Thyroid gland (tissue), 4 donors: ENCODE measurements around the gene BAHCC1. TPM values are rescaled to one million over a fixed set of nuclear protein-coding genes. Genes with fewer than 3 reads are reported as not detected.

ENCODE experiments used
- DNase-seq, 2 donors: peaks; one replicate each; pipeline ENCODE4 v3.0.0-alpha.2; 2019
- H3K27ac ChIP-seq, 3 donors: fragments of 200-600 bp; sonication (generic); 1 replicate in 2 of 3; 2 replicates in 1 of 3; pipeline ENCODE4 v1.5.1; 2016 to 2019; ENCODE audit warnings: mild to moderate bottlenecking in 1 of 3, moderate library complexity in 1 of 3
- H3K27me3 ChIP-seq: fragments of 200-600 bp; sonication (generic); one replicate; pipeline ENCODE4 v1.5.1; 2019
- H3K36me3 ChIP-seq, 2 donors: fragments of 200-600 bp; sonication (generic); one replicate each; pipeline ENCODE4 v1.5.1; 2016 to 2019
- H3K4me1 ChIP-seq, 2 donors: fragments of 200-600 bp; sonication (generic); one replicate each; pipeline ENCODE4 v1.5.1; 2017 to 2019
- H3K4me3 ChIP-seq, 3 donors: fragments of 200-600 bp; sonication (generic); replicated peaks in 1 of 3; 1 replicate in 2 of 3; 2 replicates in 1 of 3; pipeline ENCODE4 v1.5.1; 2016; ENCODE audit warnings: mild to moderate bottlenecking in 1 of 3
- H3K9me3 ChIP-seq: fragments of 200-600 bp; sonication (generic); one replicate; pipeline ENCODE4 v1.5.1; 2017
- CTCF ChIP-seq, 6 experiments: fragments of 200-600 bp in 3 of 6; fragments of 450-650 bp in 3 of 6; sonication (generic) in 3 of 6; IDR thresholded peaks; one replicate each; pipeline ENCODE4 v1.5.1; 2016 to 2019; ENCODE audit warnings: antibody characterized with exemption in 6 of 6, mild to moderate bottlenecking in 2 of 6, inconsistent platforms in 1 of 6, moderate library complexity in 1 of 6
- POLR2A ChIP-seq, 2 donors: fragments of 450-650 bp; IDR thresholded peaks; one replicate each; pipeline ENCODE4 v1.6.1; 2017; ENCODE audit warnings: antibody characterized with exemption in 2 of 2, mild to moderate bottlenecking in 2 of 2, moderate library complexity in 1 of 2
- WGBS, 2 donors: methylation state at CpG; one replicate each; pipeline ENCODE4 v1.1.5; 2017; 5-methylcytosine and 5-hydroxymethylcytosine counted together
- intact Hi-C: fragments of 100-400 bp; cut with DNase I; formaldehyde crosslinking; loops from one replicate; pipeline ENCODE4 v1.15.1; 2023
- total RNA-seq, 4 donors: library from RNA; depleted of rRNA; stranded (reverse); fragments of >200 nt; gene quantifications; one replicate each; pipeline ENCODE4 v1.2.3, GENCODE V29; 2016

Gene BAHCC1
- total RNA-seq, 4 donors from 2014 or later: 13.7 to 33.7 (median 23.9) TPM

GRCh38 chr17:81455387-81455786 is 60.1 kb downstream of the BAHCC1 start:
- WGBS, 2 donors: 95 to 96% methylated on average over 16 of the region's 18 CpGs

GRCh38 chr17:81456091-81456490 is 60.8 kb downstream of the BAHCC1 start:
- 97 to 100% methylated on average over 2 to 11 of the region's 15 CpGs for WGBS, 2 donors
- Histone ChIP-seq H3K36me3 (peaks cover 5 to 10% of the 10 kb centered on the region in 2 donors), H3K27me3 (no peaks in the 10 kb centered on the region), H3K4me1 (no peaks in the 10 kb centered on the region), H3K27ac (no peak overlapping the region), H3K4me3 (no peak overlapping the region), H3K9me3 (no peaks in the 10 kb centered on the region)
- no peak for TF ChIP-seq POLR2A (IDR thresholded peaks at IDR 0.05)
- TF ChIP-seq CTCF (IDR thresholded peaks at IDR 0.05): no peak
- intact Hi-C loops: no loop called here
- no peak for DNase-seq

More at GRCh38 chr17:81455387-81455786, 60.1 kb downstream of the BAHCC1 start:
- intact Hi-C loops: no loop called here
- no peak for DNase-seq
- H3K36me3 ChIP-seq: peaks cover 0 to 10% of the 10 kb centered on the region in 2 donors
- no peaks in the 10 kb centered on the region for H3K27me3 ChIP-seq
- H3K9me3 ChIP-seq: no peaks in the 10 kb centered on the region
- no peak for TF ChIP-seq POLR2A (IDR thresholded peaks at IDR 0.05)
- TF ChIP-seq CTCF (IDR thresholded peaks at IDR 0.05): no peak
- H3K27ac ChIP-seq: no peak overlapping the region
- H3K4me1 ChIP-seq: no peaks in the 10 kb centered on the region
- no peak overlapping the region for H3K4me3 ChIP-seq

- TF ChIP-seq CTCF (IDR thresholded peaks at IDR 0.05): no peak
- TF ChIP-seq POLR2A (IDR thresholded peaks at IDR 0.05): no peak
- 68 to 79% methylated on average over 7 of the region's 7 CpGs for WGBS, 2 donors
- H3K4me1 ChIP-seq: no peaks in the 10 kb centered on the region
- H3K27me3 ChIP-seq: no peaks in the 10 kb centered on the region
- no peaks in the 10 kb centered on the region for H3K9me3 ChIP-seq
- no peak overlapping the region for H3K4me3 ChIP-seq
- peaks cover 9 to 15% of the 10 kb centered on the region in 2 donors for H3K36me3 ChIP-seq
- no peak for DNase-seq
- intact Hi-C loops: no loop called here
- no peak overlapping the region for H3K27ac ChIP-seq
These were observed 61.5 kb downstream of the BAHCC1 start for GRCh38 chr17:81456798-81457197.

- Histone ChIP-seq H3K4me3 (no peak overlapping the region), H3K4me1 (no peaks in the 10 kb centered on the region), H3K27me3 (no peaks in the 10 kb centered on the region), H3K27ac (no peak overlapping the region), H3K9me3 (no peaks in the 10 kb centered on the region), H3K36me3 (peaks cover 15 to 18% of the 10 kb centered on the region in 2 donors)
- intact Hi-C loops: no loop called here
- DNase-seq: no peak
- WGBS, 2 donors: 100% methylated on average over 2 to 3 of the region's 3 CpGs
- TF ChIP-seq POLR2A (IDR thresholded peaks at IDR 0.05): no peak
- TF ChIP-seq CTCF (IDR thresholded peaks at IDR 0.05): no peak
These were observed 62.1 kb downstream of the BAHCC1 start for GRCh38 chr17:81457401-81457800.

- no peaks in the 10 kb centered on the region for H3K27me3 ChIP-seq
- WGBS, 2 donors: 87 to 99% methylated on average over 10 to 11 of the region's 25 CpGs
- intact Hi-C loops: no loop called here
- H3K27ac ChIP-seq: no peak overlapping the region
- no peak for TF ChIP-seq POLR2A (IDR thresholded peaks at IDR 0.05)
- no peak for TF ChIP-seq CTCF (IDR thresholded peaks at IDR 0.05)
- H3K4me1 ChIP-seq: no peaks in the 10 kb centered on the region
- H3K4me3 ChIP-seq: no peak overlapping the region
- H3K36me3 ChIP-seq: peaks cover 17 to 25% of the 10 kb centered on the region in 2 donors
- DNase-seq: no peak
- no peaks in the 10 kb centered on the region for H3K9me3 ChIP-seq
These were observed 62.8 kb downstream of the BAHCC1 start for GRCh38 chr17:81457917-81458555.
